ENCODE data around the gene LHPP.

LHPP gene

DNA sequence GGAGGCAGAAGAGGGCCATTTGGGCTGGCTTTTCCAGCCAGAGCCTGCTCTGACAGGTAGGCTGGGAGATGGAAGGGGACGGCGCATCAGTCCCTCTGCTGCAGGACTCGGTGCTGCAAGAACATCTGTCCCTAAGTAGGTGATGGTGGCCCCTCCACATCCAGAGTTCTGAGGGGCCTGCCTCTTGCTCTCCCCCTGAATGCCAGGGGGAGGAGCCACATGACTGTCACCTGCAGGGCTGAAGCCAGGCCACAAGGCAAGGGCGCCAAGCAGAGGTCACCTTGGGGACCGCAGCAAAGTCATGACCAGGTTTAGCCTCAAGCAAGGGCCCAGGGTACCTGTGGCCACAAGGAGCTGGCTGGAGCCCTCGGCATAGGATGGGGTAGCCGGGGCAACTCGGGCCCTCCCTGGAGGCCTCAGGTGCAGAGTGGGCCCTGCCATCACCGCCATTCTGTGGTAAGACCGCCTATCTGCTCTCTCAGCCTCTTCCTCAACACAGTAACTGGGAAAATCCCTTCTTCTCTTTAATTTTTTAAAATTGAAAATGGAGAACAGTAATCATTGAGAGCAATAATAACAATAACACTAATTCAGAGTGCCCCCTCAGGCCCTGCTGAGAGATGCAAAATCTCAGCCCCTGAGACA is 183.3 kb downstream of the LHPP start:
- no peak for DNase-seq (ENCODE audit: low read depth)

DNA sequence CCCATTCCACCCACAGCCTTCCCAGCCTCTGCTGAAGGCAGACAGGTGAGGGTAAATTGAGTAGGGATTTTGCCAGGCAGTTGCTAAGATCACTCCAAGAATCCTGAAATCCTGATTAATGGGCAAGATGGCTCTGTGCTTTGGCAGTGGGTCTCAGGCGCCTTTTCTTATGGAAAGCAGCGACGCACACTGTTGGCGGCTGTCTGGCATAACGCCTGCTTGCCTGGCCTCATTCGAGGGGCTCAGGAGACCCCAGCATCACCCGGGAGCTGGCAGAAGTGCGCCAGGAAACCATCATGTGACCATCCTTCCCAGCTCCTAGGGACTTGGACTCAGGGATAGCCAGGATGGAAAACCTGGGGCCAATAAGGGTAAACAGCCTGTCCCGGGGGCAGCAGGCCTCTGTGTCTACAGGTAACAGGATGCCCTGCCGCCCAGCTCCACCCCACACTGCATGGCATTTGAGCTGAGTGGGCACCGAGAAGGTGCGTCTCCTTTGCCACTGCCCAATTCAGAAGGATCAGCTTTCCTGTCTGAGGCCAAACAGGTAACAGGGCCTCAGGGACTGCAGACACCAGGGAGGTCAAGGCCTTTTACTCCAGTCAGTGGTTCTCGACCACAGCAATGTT is 184.0 kb downstream of the LHPP start:
- DNase-seq (ENCODE audit: low read depth) = no peak

GRCh38 chr10:124646483-124647352 is 185.1 kb downstream of the LHPP start:
- DNase-seq (ENCODE audit: low read depth) = no peak

- DNase-seq (ENCODE audit: low read depth) = peak; percentile 34
Observed at GRCh38 chr10:124647421-124648130, 186.0 kb downstream of the LHPP start.

DNA sequence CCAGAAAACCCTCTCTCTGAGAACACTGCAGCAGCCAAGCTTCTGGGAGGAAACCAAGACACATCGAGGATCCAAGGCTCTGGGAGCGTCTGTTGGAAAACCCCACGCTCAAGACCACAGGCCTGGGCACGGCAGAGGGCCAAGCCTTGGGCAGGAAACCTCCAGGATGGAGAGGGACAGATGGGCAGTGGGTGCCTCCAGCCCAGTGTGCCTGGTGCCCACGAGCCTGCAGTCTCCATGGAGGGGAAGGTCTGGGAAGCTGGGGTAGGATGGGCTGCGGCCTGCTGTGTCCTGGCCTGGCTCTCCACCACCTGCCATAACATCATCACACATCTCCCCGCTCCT is 186.5 kb downstream of the LHPP start:
- no peak for DNase-seq (ENCODE audit: low read depth)

DNA sequence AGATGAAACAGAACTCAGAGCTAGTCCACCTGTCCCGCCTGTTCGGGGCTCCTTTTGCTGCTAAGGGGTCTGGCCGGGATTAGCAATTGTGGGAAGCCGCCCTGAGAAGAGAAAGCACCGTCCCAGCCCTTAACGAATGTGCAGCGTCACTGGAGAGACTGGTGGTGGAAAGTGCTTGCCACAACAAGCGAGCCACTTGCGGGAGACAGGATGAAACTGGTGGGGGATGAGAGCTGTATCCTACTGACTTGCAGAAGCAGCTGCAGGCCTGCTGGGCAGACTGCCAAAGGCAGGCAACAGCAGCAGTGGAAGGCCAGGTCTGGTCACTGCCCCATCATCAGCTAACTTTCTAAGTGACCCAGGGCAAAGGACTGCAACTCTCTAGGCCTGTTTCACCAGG is 187.1 kb downstream of the LHPP start:
- DNase-seq (ENCODE audit: low read depth) = peak; percentile 19

DNA sequence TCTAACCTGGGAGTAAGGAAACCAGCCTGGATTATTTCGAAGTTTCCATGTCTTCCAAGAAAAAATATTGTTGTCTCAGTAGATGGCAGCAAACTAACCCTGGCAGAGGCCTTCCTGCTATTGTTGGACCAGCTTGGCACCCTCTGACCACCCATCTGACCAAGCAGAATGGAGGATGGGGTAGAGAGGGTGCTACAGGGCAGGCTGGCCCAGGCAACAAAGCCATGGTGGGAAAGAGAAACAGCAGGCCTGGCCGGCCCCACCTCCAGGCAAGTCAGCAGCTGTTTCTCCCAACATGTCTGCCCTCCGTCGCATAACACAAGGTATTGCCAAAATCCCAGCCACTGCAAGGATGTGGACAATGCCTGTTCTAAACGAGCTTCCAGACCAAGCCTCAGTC is 187.6 kb downstream of the LHPP start:
- no peak for DNase-seq (ENCODE audit: low read depth)

- no peak for DNase-seq (ENCODE audit: low read depth)
Observed at GRCh38 chr10:124650263-124650662, 188.6 kb downstream of the LHPP start.

GRCh38 chr10:124650820-124651401 is 189.3 kb downstream of the LHPP start:
- DNase-seq (ENCODE audit: low read depth) = peak; percentile 33

- DNase-seq (ENCODE audit: low read depth) = no peak
Observed at GRCh38 chr10:124651402-124651891, 189.8 kb downstream of the LHPP start.

GRCh38 chr10:124652200-124652599 is 190.6 kb downstream of the LHPP start:
- DNase-seq (ENCODE audit: low read depth) = no peak

DNA sequence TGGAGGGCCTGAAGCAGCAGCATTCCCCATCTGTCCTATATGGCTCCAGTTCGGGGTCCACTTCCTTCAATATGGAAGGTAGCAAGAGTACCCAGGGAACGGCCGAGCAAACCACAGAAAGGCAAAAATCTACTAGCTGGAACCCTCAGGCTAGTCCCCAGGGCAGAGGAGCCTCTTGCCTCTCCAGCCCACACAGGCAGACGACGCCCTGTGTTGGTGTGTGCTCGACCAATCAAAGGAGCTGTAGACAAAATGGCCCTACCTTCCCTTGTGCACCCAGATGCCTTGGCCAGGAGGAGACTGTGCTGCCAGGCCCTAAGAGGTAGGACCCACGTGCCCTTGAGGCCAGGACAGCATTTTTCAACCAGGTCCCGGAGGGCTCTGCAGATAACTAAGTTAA is 191.1 kb downstream of the LHPP start:
- DNase-seq (ENCODE audit: low read depth) = no peak

GRCh38 chr10:124653311-124653710 is 191.7 kb downstream of the LHPP start:
- DNase-seq (ENCODE audit: low read depth) = no peak

DNA sequence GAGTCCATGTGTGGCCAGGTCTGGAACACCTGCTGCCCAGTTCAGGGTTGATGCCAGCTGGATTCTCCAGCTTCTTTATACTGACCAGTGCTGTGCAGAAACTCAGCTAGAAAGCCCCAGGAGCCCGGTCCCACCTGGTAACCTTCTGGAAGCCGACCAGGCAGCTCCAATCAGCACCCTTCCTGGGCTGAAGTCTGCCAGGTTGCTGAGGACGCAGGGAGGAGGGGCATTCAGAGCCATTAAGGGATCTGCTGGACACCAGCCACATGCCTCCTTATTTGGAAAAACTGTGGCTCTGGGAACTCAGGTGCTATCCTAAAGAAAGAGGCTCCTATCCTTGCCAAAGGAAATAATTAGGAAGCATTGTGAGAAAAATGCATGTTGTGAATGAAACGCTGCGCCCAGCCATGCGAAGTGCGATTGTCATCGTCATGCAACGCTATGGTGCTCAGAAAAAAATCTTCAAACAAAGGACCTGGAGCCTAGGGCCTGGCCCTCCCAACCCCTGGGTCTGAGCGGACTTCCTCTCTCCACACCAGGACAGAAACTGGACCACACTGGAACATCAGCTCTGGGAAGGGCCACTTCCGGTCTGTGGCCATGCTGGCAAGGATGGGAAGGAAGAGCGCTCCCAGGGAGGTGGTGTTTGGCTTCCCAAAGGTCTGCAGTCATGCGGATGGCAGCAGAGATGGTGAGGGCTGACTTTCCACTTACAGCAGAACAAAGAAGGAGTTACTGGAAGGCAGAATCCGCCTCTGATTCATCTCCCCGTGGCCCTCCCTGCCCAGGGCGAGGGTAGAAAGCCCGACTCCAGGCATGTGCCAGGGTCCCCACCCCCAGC is 192.4 kb downstream of the LHPP start:
- no peak for DNase-seq (ENCODE audit: low read depth)

GRCh38 chr10:124654686-124655085 is 193.1 kb downstream of the LHPP start:
- no peak for DNase-seq (ENCODE audit: low read depth)

DNA sequence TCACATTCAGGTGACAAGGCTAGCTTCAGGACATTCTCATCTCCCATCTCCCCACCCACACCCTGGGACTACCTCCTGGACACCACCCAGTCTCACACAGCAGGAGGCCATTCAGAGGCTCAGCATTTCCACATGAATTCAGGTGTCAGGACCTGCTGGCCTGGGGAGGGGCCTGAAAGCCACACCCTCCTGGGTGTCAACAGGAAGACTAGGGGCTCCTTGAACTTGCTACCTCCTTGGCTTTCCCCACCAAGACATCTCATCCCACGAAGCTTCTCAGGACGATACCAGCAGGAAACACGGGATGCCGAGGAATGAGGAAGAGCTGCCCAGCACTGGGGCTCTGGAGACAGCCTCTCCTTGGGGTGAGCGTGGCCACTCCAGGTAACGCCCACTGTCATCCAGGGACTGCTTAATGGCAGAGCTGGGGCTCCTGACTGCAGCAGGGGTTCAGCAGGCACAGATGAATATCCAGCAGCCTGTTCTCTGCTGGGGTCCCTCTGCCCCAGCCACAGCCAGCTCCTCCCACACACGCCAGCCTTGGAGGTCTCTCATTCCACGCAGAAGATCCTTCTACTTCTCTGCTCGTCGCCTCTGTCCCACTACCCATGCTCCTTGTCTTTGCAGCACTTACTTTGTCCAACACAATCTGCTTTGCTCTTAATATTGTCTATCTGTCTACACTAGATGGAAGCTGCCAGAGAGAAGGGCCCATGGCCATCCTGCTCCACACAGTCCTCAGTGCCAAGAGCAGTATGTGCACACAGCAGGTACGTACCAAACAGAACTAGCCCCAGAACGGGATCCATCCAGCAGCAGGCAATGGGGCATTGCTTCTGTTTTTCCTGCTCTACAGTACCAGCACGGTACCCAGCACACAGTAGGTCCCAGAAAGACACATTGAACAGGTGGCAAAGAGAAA is 193.8 kb downstream of the LHPP start:
- DNase-seq (ENCODE audit: low read depth) = no peak

DNA sequence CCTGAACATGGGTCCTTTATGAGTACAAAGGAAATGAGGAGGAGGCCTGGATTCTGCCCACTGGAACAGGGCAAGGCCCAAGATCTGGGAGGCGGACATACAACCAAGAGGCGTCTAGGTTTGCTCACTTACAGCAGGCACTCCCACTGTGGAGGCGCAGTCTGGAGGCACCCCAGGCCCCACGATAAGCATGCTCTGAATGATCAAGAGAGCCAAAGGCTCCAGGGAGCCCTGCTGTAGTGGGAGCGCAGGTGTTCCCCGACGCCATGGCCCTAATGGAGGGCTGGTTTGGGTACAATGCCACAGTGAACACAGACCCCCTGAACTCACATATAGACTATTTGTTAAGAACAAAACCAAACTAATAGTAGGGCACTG is 194.5 kb downstream of the LHPP start:
- DNase-seq (ENCODE audit: low read depth) = no peak

DNA sequence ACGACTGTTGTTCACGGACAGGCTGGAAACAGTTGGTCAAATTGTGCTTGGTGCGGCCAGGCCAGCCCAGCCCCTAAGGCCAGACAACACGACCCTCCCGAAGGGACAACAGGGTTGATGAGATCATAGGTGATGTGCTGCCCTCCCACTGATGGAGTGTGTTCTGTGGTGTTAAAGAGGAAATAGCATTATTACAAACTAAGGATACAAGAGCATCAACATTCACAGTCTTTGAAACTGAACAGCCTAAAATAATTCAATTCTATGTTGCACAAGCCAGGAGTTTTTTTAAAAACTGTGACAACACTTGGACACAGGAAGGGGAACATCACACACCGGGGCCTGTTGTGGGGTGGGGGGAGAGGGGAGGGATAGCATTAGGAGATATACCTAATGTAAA is 194.9 kb downstream of the LHPP start:
- DNase-seq (ENCODE audit: low read depth) = no peak

GRCh38 chr10:124657806-124658205 is 196.2 kb downstream of the LHPP start:
- no peak for DNase-seq (ENCODE audit: low read depth)

DNA sequence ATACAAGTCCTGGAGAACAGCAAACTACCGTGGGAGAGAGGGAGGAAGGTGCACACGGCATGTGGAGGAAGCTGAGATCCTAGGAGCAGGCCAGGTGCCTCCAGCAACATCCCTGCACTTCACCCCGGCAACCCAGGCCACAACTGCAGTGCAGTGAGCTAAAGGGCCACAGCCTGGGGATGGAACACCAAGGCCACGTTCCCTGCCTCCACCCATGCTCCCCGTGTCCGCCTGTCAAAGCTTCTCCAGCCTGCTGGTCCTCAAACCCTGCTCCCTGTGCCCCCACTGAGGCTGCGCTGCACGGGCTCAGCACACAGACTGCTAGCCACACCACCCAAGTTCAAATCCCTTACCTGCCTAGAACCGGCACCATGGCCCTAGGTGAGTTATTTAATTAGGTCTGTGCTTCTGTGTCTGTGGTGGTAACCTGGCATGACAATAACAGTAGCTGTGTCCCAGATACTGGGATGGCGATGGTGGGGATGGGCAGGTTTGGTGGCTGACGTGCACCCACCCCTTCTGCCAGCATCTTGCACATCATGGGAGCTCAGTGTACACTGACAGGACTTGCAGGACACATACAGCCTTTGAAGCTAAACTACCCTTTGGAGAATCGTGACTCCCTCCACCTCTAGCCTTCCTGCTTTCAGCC is 197.1 kb downstream of the LHPP start:
- no peak for DNase-seq (ENCODE audit: low read depth)
